Liver (tissue), 9 donors: ENCODE results near the gene MAGED1. TPM values are rescaled to one million over a fixed set of nuclear protein-coding genes. Genes with fewer than 3 reads are reported as not detected.
A peak's percentile ranks its signal among the peaks of the same experiment; 100 is the strongest.

Experiments used
- DNase-seq: peaks from one replicate; pipeline ENCODE4 v3.0.0-alpha.2; 2017; ENCODE audit warnings: low spot score
- H3K27ac ChIP-seq, 2 donors: one replicate each; pipeline ENCODE4 v1.7.0; 2013; ENCODE audit warnings: inconsistent platforms in 2 of 2, low read length in 2 of 2, control low read depth in 1 of 2, low read depth in 1 of 2, mild to moderate bottlenecking in 1 of 2
- H3K27me3 ChIP-seq, 4 donors: one replicate each; pipeline versions ENCODE4 v1.6.1 to v1.7.0; 2013; ENCODE audit warnings: low read length in 3 of 4, inconsistent platforms in 1 of 4, mild to moderate bottlenecking in 1 of 4, moderate library complexity in 1 of 4; ENCODE audit not compliant: control insufficient read depth in 4 of 4, insufficient read depth in 4 of 4
- H3K36me3 ChIP-seq, 4 donors: one replicate each; pipeline versions ENCODE4 v1.6.1 to v1.7.0; 2013; ENCODE audit warnings: low read length in 3 of 4, mild to moderate bottlenecking in 3 of 4, low read depth in 1 of 4, moderate library complexity in 1 of 4; ENCODE audit not compliant: control insufficient read depth in 4 of 4, insufficient read depth in 3 of 4
- H3K4me1 ChIP-seq, 4 donors: one replicate each; pipeline versions ENCODE4 v1.6.1 to v1.7.0; 2013; ENCODE audit warnings: low read length in 3 of 4, mild to moderate bottlenecking in 3 of 4, moderate library complexity in 1 of 4; ENCODE audit not compliant: control insufficient read depth in 4 of 4, insufficient read depth in 4 of 4
- H3K4me3 ChIP-seq, 3 donors: one replicate each; pipeline versions ENCODE4 v1.6.1 to v1.7.0; 2013; ENCODE audit warnings: low read length in 3 of 3, control low read depth in 1 of 3, low read depth in 1 of 3, mild to moderate bottlenecking in 1 of 3
- H3K9ac ChIP-seq, 2 donors: one replicate each; pipeline ENCODE4 v1.7.0; 2013; ENCODE audit warnings: low read length in 2 of 2, mild to moderate bottlenecking in 2 of 2, moderate library complexity in 2 of 2, control low read depth in 1 of 2, low read depth in 1 of 2
- H3K9me3 ChIP-seq, 4 donors: one replicate each; pipeline versions ENCODE4 v1.6.1 to v1.7.0; 2013; ENCODE audit warnings: low read length in 3 of 4; ENCODE audit not compliant: control insufficient read depth in 4 of 4
- CTCF ChIP-seq: fragments of 150-350 bp; IDR thresholded peaks from 2 replicates; pipeline ENCODE4 v1.5.1; 2017; ENCODE audit warnings: improper control_type of control experiment, low read depth, low read length; ENCODE audit not compliant: missing input control
- EGR1 ChIP-seq, 2 donors: IDR thresholded peaks; 2 replicates each; pipeline ENCODE4 v1.6.1; 2016 to 2018; ENCODE audit warnings: antibody characterized with exemption in 2 of 2, low read depth in 2 of 2
- FOXA2 ChIP-seq: IDR thresholded peaks from 2 replicates; pipeline ENCODE4 v1.6.1; 2016; ENCODE audit warnings: antibody characterized with exemption
- GABPA ChIP-seq, 2 donors: IDR thresholded peaks in 1 of 2; conservative IDR thresholded peaks in 1 of 2; 2 replicates each; pipeline ENCODE4 v1.6.1; 2016; ENCODE audit warnings: antibody characterized with exemption in 2 of 2, mild to moderate bottlenecking in 1 of 2, moderate library complexity in 1 of 2
- HNF4G ChIP-seq: IDR thresholded peaks from 2 replicates; pipeline ENCODE4 v1.6.1; 2016; ENCODE audit warnings: antibody characterized with exemption
- MAX ChIP-seq: IDR thresholded peaks from 2 replicates; pipeline ENCODE4 v1.6.1; 2016; ENCODE audit warnings: antibody characterized with exemption
- NR2F2 ChIP-seq: IDR thresholded peaks from 2 replicates; pipeline ENCODE4 v1.6.1; 2016; ENCODE audit warnings: antibody characterized with exemption
- RAD21 ChIP-seq, 2 donors: IDR thresholded peaks; 2 replicates each; pipeline ENCODE4 v1.6.1; 2016; ENCODE audit warnings: antibody characterized with exemption in 2 of 2, mild to moderate bottlenecking in 2 of 2
- REST ChIP-seq: IDR thresholded peaks from 2 replicates; pipeline ENCODE4 v1.6.1; 2016; ENCODE audit warnings: antibody characterized with exemption, mild to moderate bottlenecking
- SP1 ChIP-seq: IDR thresholded peaks from 2 replicates; pipeline ENCODE4 v1.6.1; 2018; ENCODE audit warnings: antibody characterized with exemption, mild to moderate bottlenecking
- TAF1 ChIP-seq: conservative IDR thresholded peaks from 2 replicates; pipeline ENCODE4 v1.6.1; 2016; ENCODE audit warnings: antibody characterized with exemption, mild to moderate bottlenecking
- ZBTB33 ChIP-seq: IDR thresholded peaks from 2 replicates; pipeline ENCODE4 v1.6.1; 2016; ENCODE audit warnings: antibody characterized with exemption
- WGBS: extraction: QIAGEN DNeasy Blood & Tissue Kit; methylation state at CpG from one replicate; pipeline ENCODE4 v1.1.7; 2013; 5-methylcytosine and 5-hydroxymethylcytosine counted together
- polyA plus RNA-seq, 2 donors: library from polyadenylated mRNA; stranded (reverse) in 1 of 2; unstranded in 1 of 2; fragments of 200-250 nt in 1 of 2; fragments of >200 nt in 1 of 2; fragmentation: Nextera tagmentation in 1 of 2; extraction: Ambion mirVana in 1 of 2; gene quantifications; one replicate each; pipeline versions ENCODE4 v1.2.1 to v1.2.3, GENCODE V29; 2013 to 2015
- total RNA-seq, 2 donors: library from RNA; depleted of rRNA; stranded (reverse); fragments of >200 nt; gene quantifications; one replicate each; pipeline ENCODE4 v1.2.3, GENCODE V29; 2014
- donor health status: healthy.
- donor health status: healthy.
- donor health status: healthy.
- donor health status: healthy.
- donor health status: healthy.

MAGED1 gene
- total and polyA plus RNA-seq, 4 donors: 43.3 to 67.3 (median 48.2) TPM

GRCh38 chrX:51857159-51857733, 36.2 kb upstream of the MAGED1 start:
- Histone ChIP-seq H3K27me3 (no peaks in the 10 kb centered on the region), H3K36me3 (peaks cover 0 to 11% (median 2%) of the 10 kb centered on the region in 4 donors), H3K9ac (no peak overlapping the region), H3K4me3 (no peak overlapping the region), H3K9me3 (peaks cover 0 to 18% (median 5%) of the 10 kb centered on the region in 4 donors), H3K4me1 (no peaks in the 10 kb centered on the region), H3K27ac (no peak overlapping the region)
- WGBS: 98% methylated on average over 1 of the region's 1 CpG
- TF ChIP-seq SP1: no peak
- no peak for TF ChIP-seq NR2F2
- no peak for TF ChIP-seq ZBTB33
- no peak for TF ChIP-seq GABPA (IDR thresholded peaks at IDR 0.05 in 1 of 2, conservative IDR thresholded peaks at IDR 0.05 in 1 of 2)
- no peak for DNase-seq

- H3K4me1 ChIP-seq: no peaks in the 10 kb centered on the region
- peaks cover 0 to 14% (median 5%) of the 10 kb centered on the region in 4 donors for H3K9me3 ChIP-seq
- no peak overlapping the region for H3K9ac ChIP-seq
- H3K4me3 ChIP-seq: no peak overlapping the region
- H3K27me3 ChIP-seq: no peaks in the 10 kb centered on the region
- peaks cover 0 to 4% (median 1%) of the 10 kb centered on the region in 4 donors for H3K36me3 ChIP-seq
- 32% methylated on average over 2 of the region's 2 CpGs for WGBS
- no peak overlapping the region for H3K27ac ChIP-seq
- TF ChIP-seq TAF1 (no peak), RAD21 (IDR thresholded peaks at IDR 0.05) (peak; percentile 31 to 69), REST (no peak), CTCF (peak; percentile 19), EGR1 (IDR thresholded peaks at IDR 0.05; ENCODE audit: low read depth in 2 of 2) (no peak)
- no peak for DNase-seq
Observed at GRCh38 chrX:51860679-51861078, 32.7 kb upstream of the MAGED1 start.

- Histone ChIP-seq H3K9ac (no peak overlapping the region), H3K27ac (no peak overlapping the region), H3K4me1 (no peaks in the 10 kb centered on the region), H3K36me3 (no peaks in the 10 kb centered on the region), H3K4me3 (no peak overlapping the region), H3K9me3 (peaks cover 0 to 7% (median 4%) of the 10 kb centered on the region in 4 donors), H3K27me3 (no peaks in the 10 kb centered on the region)
- 91% methylated on average over 1 of the region's 1 CpG for WGBS
- DNase-seq: no peak
- TF ChIP-seq RAD21 (IDR thresholded peaks at IDR 0.05): no peak
- no peak for TF ChIP-seq GABPA (IDR thresholded peaks at IDR 0.05 in 1 of 2, conservative IDR thresholded peaks at IDR 0.05 in 1 of 2)
- no peak for TF ChIP-seq REST
- no peak for TF ChIP-seq NR2F2
- no peak for TF ChIP-seq HNF4G
- TF ChIP-seq EGR1 (IDR thresholded peaks at IDR 0.05; ENCODE audit: low read depth in 2 of 2): no peak
- no peak for TF ChIP-seq MAX
- TF ChIP-seq ZBTB33: no peak
- TF ChIP-seq TAF1: no peak
- no peak for TF ChIP-seq FOXA2
Observed at GRCh38 chrX:51862920-51863319, 30.5 kb upstream of the MAGED1 start.
